MCF 10A (cell line): ENCODE data around the gene JAG2. TPM values are rescaled to one million over a fixed set of nuclear protein-coding genes. Genes with fewer than 3 reads are reported as not detected.

Experiments used
- BruUV-seq: library from RNA; stranded (reverse); fragments of 400-500 nt; replicated peaks from 2 replicates; lab custom pipeline; 2021; lab: Mats Ljungman, UMichigan
- CTCF ChIA-PET: fragments of 300-600 bp; sonication (Branson Sonifier 250); formaldehyde crosslinking; extraction: SDS; loops from one replicate; lab custom pipeline; 2021; ENCODE audit warnings: antibody characterized with exemption, inconsistent platforms; lab: Yijun Ruan, JAX
- POLR2A ChIA-PET: fragments of 300-600, 350-650 bp; sonication (Branson Sonifier 250); formaldehyde crosslinking; extraction: SDS; loops from one replicate; lab custom pipeline; 2020; ENCODE audit warnings: antibody characterized with exemption, inconsistent platforms; lab: Yijun Ruan, JAX
- DNase-seq: peaks from one replicate; pipeline ENCODE4 v3.0.0-alpha.2; 2018; ENCODE audit not compliant: unreplicated experiment
- H3K27ac Mint-ChIP-seq: one replicate; pipeline ENCODE4 v1.8.0; 2022; ENCODE audit warnings: mild to moderate bottlenecking, low read depth, mixed read lengths; ENCODE audit not compliant: unreplicated experiment
- H3K27me3 Mint-ChIP-seq: one replicate; pipeline ENCODE4 v1.8.0; 2022; ENCODE audit warnings: mixed read lengths; ENCODE audit not compliant: insufficient read depth, unreplicated experiment
- H3K36me3 Mint-ChIP-seq: one replicate; pipeline ENCODE4 v1.8.0; 2022; ENCODE audit warnings: mild to moderate bottlenecking, moderate library complexity, mixed read lengths; ENCODE audit not compliant: insufficient read depth, unreplicated experiment
- H3K4me1 Mint-ChIP-seq: one replicate; pipeline ENCODE4 v1.8.0; 2022; ENCODE audit warnings: mixed read lengths; ENCODE audit not compliant: insufficient read depth, unreplicated experiment
- H3K4me3 Mint-ChIP-seq: one replicate; pipeline ENCODE4 v1.8.0; 2022; ENCODE audit warnings: mild to moderate bottlenecking, moderate library complexity, mixed read lengths; ENCODE audit not compliant: unreplicated experiment
- H3K9me3 Mint-ChIP-seq: one replicate; pipeline ENCODE4 v1.8.0; 2022; ENCODE audit warnings: mixed read lengths; ENCODE audit not compliant: unreplicated experiment
- CTCF ChIP-seq: fragments of 200-600 bp; IDR thresholded peaks from one replicate; pipeline ENCODE4 v1.8.0; 2022; ENCODE audit warnings: antibody characterized with exemption, mild to moderate bottlenecking; ENCODE audit not compliant: unreplicated experiment
- intact Hi-C: fragments of 100-400 bp; cut with micrococcal nuclease; formaldehyde crosslinking; loops from 2 replicates; pipeline ENCODE4 v1.14.1; 2022
- total RNA-seq: library from RNA; stranded (reverse); gene quantifications from 2 replicates; pipeline ENCODE4 v1.2.3, GENCODE V29; 2022

JAG2 gene
- total RNA-seq, 1 experiment from 2014 or later, result 33.5 TPM

GRCh38 chr14:105160776-105161175 is 7.8 kb downstream of the JAG2 start:
- Mint-ChIP-seq H3K36me3 (no peaks in the 10 kb centered on the region), H3K27ac (no peak overlapping the region), H3K4me3 (no peak overlapping the region), H3K4me1 (peaks cover 4% of the 10 kb centered on the region), H3K27me3 (no peaks in the 10 kb centered on the region), H3K9me3 (no peaks in the 10 kb centered on the region)
- CTCF ChIA-PET, result interaction anchor here (0.6 kb wide), 1 partner anchor 53 kb away, joined by 3 read pairs; no protein-coding TSS in a partner anchor
- TF ChIP-seq CTCF, result no peak
- no peak for DNase-seq
- POLR2A ChIA-PET, result no interaction called here
- BruUV-seq, result no TSS peak
- intact Hi-C loops, result no loop called here

GRCh38 chr14:105159344-105159743 is 9.2 kb downstream of the JAG2 start:
- no peak for TF ChIP-seq CTCF

DNA sequence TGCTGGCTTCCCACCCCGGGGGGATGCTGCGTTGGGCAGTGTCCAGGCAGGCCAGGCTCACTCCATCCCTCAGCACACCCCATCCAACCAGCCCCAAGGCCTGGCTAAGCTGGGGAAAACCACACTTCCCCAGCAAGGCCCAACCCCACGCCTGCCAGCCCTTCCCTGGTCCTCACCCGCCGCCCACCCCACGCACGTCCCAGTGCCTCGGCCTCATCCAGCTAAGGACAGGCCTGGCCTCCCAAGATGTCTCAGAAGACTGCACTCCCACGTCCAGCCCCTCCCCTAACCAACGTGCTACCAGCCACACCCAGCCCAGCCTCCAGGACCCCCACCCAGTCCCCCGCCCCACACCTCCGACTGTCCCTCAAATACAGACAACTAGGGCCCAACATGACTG is 9.8 kb downstream of the JAG2 start:
- Mint-ChIP-seq H3K27ac (no peak overlapping the region), H3K4me1 (no peaks in the 10 kb centered on the region), H3K27me3 (no peaks in the 10 kb centered on the region), H3K4me3 (no peak overlapping the region), H3K36me3 (no peaks in the 10 kb centered on the region), H3K9me3 (no peaks in the 10 kb centered on the region)
- DNase-seq, result no peak
- intact Hi-C loops, result no loop called here
- ChIA-PET POLR2A (interaction anchor here (1.0 kb wide), 1 partner anchor 67 kb away, joined by 3 read pairs; no protein-coding TSS in a partner anchor), CTCF (interaction anchor here (1.1 kb wide), 1 partner anchor 68 kb away, joined by 5 read pairs; no protein-coding TSS in a partner anchor)
- no peak for TF ChIP-seq CTCF
- BruUV-seq, result no TSS peak

More at GRCh38 chr14:105159344-105159743, 9.2 kb downstream of the JAG2 start:
- no TSS peak for BruUV-seq
- CTCF ChIA-PET, result interaction anchor here (1.1 kb wide), 1 partner anchor 68 kb away, joined by 5 read pairs; no protein-coding TSS in a partner anchor
- H3K9me3 Mint-ChIP-seq, result no peaks in the 10 kb centered on the region
- no peaks in the 10 kb centered on the region for H3K4me1 Mint-ChIP-seq
- no peaks in the 10 kb centered on the region for H3K27me3 Mint-ChIP-seq
- intact Hi-C loops, result no loop called here
- H3K27ac Mint-ChIP-seq, result no peak overlapping the region
- DNase-seq, result no peak
- H3K4me3 Mint-ChIP-seq, result no peak overlapping the region
- no peaks in the 10 kb centered on the region for H3K36me3 Mint-ChIP-seq
- POLR2A ChIA-PET, result interaction anchor here (1.0 kb wide), 1 partner anchor 67 kb away, joined by 3 read pairs; no protein-coding TSS in a partner anchor

GRCh38 chr14:105157872-105158271 is 10.7 kb downstream of the JAG2 start:
- BruUV-seq, result no TSS peak
- Mint-ChIP-seq H3K9me3 (no peaks in the 10 kb centered on the region), H3K4me3 (no peak overlapping the region), H3K27me3 (no peaks in the 10 kb centered on the region), H3K27ac (no peak overlapping the region), H3K4me1 (no peaks in the 10 kb centered on the region), H3K36me3 (no peaks in the 10 kb centered on the region)
- intact Hi-C loops, result no loop called here
- ChIA-PET POLR2A (no interaction called here), CTCF (no interaction called here)
- no peak for TF ChIP-seq CTCF
- DNase-seq, result no peak
